GM12891 (cell line): ENCODE data around the gene POR.

Source experiments
- POLR2A ChIP-seq: IDR thresholded peaks from 2 replicates; pipeline ENCODE4 v1.6.1; 2011; ENCODE audit warnings: low read depth, low read length, control low read depth
- POLR2AphosphoS5 ChIP-seq: IDR thresholded peaks from 2 replicates; pipeline ENCODE4 v1.6.1; 2011; ENCODE audit warnings: low read depth, low read length, control low read depth

GRCh38 chr7:75876126-75876881 lies 38.7 kb upstream of the POR start:
- TF ChIP-seq POLR2A, result no peak
- no peak for TF ChIP-seq POLR2AphosphoS5
